ENCODE results near the gene NEB.
"Not testable (repeated sequence)": the region's sequence is repeated elsewhere in the genome, so short reads cannot be mapped to it uniquely, and the experiment has no call there.

The NEB gene

GRCh38 chr2:151757861-151758260 is 23.6 kb upstream of the NEB start:
- DNase-seq: no peak

DNA sequence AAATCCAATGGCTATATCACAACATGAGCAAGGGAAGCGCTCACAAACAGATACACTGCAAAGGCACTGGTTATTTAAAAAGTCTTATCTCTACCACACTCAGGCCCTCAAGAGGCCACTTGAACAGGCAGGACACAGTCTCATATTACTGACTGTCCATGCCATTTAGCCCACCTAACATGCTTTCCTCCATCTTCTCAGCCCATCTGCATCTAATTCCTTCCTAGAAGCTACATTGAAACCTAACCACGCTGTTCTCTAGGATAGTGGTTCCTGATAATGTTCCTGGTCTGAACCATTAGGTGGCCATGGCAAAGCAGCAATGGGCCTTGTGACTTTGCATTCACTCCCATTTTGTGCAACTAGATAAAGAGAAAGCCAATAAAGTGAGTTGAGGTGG is 22.5 kb upstream of the NEB start:
- DNase-seq: no peak

DNA sequence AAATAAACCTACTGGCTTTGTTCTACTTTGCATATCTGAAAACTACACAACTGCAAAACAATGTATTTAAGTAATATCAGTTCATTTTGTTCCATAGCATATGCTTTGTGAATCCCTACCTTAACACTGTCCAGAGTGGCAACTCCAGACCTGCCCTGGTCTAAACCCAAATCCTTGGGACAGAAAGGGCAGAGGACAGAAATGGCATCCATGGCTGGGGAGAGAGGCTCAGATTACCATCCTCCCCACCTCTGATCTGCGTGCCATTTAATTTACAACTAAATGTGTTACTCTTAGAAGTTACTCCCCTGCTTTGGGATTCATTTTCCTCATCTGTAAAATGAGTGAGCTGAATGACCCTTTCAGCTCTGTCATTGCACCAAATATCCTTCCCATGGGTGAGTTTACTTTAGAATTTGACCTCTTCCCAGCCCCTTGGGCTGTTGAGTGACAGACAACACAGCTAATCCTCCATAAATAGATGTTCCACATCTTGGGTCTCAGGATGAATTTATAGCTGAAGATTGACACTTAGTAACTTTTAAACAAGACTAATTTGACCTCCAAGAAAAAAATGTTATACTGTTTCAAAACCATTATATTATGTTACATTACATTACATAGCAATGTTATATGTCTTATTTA is 20.1 kb upstream of the NEB start:
- no peak for DNase-seq

- DNase-seq: no peak
These were observed 19.3 kb upstream of the NEB start for GRCh38 chr2:151753540-151753939.

DNA sequence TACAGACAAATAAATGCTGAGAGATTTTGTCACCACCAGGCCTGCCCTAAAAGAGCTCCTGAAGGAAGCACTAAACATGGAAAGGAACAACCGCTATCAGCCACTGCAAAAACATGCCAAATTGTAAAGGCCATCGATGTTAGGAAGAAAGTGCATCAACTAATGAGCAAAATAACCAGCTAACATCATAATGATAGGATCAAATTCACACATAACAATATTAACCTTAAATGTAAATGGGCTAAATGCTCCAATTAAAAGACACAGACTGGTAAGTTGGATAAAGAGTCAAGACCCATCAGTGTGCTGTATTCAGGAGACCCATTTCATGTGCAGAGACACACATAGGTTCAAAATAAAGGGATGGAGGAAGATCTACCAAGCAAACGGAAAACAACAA is 11.0 kb upstream of the NEB start:
- DNase-seq: not testable (repeated sequence)

GRCh38 chr2:151730262-151730975 is 3.9 kb downstream of the NEB start:
- no peak for DNase-seq

- DNase-seq: no peak
These were observed 4.4 kb downstream of the NEB start for GRCh38 chr2:151729837-151730236.

- DNase-seq: no peak
These were observed 4.9 kb downstream of the NEB start for GRCh38 chr2:151729415-151729811.

- DNase-seq: no peak
These were observed 5.4 kb downstream of the NEB start for GRCh38 chr2:151728804-151729414.

DNA sequence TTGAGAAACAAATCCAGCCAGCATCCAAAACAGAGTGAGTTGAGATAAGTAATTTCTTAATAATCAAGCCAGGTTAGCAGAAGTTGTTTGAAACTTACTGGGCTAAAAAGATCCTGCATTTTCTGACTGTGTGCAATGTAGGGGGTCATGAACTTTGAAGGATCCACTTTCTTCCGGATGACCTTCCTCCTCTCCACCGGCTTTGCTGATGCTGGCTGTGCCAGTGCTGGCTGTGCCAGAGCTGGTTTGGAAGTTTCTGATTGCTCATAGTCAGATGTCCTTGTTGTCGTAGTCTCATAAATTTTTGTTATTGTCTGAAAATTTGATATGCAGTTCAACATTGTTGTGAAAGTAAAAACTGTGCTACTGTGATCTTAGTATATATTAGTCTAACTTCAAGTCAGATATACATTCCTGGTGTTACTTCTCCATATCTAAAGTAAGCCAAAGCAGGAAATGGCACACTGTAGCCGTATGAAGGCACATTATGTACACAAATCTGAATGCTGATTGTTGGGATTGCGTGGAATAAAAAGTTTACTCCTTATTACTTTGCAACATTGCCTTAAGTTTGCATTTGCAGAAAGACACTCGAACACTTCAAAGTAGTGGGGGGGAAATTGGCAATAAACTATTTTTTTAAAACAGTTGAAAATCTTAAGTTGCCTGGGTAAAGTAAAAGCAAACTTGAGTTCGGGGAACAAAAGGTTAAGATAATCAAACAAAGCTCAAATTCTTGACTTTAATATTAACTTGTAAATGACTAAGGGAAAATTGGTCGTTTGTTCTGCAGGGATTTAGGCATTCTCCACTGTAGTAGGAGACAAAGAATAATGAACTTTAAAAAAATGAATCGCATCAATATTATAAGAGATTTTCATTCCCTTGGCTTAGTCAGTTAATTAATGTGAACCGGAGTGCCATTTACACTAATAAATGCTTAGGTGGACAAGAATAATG is 6.4 kb downstream of the NEB start:
- no peak for DNase-seq

GRCh38 chr2:151721161-151721560 is 13.1 kb downstream of the NEB start:
- DNase-seq: no peak

DNA sequence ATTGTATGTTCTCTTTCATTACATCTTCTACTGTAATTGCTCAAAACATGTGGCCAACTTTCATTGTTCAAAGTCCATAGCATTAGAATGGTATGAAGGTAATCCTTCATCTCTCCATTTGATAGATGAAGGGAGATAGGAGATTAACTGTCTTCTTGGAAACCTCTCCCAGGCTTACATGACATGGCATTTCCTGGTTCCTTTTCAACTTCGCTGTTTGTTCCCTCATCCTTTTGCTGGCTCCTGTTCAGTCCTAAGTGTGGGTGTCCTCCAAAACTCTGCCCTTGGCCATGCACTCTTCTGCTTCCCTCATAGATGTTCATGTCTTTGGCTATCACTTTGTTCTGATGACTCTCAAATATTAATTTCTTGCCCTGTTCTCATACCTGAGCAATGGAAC is 13.8 kb downstream of the NEB start:
- no peak for DNase-seq

DNA sequence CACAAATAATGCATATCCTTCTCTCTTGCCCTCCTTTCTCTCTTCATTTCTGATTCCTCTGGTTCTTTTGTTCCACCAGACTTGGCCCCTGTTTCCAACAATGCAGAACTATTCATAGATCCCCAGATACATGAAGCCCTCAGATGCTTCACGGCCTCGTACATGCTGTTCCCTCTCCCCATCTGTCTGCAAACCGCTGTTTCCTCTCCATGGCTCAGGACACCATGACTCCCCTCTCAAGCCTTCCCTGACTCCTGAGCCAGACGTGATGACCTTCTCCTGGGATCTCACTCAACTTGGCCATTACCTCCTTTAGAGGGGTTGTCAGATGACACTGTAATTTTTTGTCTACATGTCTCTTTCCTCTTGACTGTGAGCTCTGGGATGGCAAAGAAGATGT is 15.5 kb downstream of the NEB start:
- no peak for DNase-seq

- DNase-seq: no peak
These were observed 16.0 kb downstream of the NEB start for GRCh38 chr2:151718247-151718646.

GRCh38 chr2:151716721-151717120 is 17.6 kb downstream of the NEB start:
- DNase-seq: no peak

DNA sequence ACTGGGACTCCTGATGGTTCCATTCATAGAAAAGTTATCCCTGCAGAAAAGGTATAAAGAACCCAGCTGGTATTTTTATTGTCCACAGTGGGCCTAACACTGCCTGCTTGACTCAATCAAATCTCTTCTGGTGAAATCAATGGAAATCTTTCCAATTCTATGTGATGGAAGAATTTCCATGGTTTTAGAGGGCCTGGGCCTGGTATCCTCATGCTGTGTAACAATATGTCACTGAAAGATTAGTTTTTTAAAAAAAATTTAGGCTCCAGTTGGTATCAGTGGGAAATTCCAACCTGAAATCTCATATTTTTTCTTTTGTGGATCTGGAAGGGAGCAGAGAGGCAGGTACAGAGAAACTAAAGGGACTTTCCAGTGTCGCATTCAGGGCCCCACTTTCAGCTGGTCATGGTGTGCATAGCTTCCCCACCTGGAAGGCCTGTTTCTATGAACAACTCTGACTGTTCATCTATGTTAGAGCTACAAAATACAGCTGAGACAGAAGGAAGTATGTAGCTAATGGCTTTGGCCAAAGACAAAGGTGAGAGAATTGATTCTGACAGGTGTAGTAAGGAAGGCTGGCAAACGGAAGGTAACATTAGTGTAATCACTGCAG is 20.9 kb downstream of the NEB start:
- no peak for DNase-seq

GRCh38 chr2:151711025-151711424 is 23.3 kb downstream of the NEB start:
- no peak for DNase-seq

DNA sequence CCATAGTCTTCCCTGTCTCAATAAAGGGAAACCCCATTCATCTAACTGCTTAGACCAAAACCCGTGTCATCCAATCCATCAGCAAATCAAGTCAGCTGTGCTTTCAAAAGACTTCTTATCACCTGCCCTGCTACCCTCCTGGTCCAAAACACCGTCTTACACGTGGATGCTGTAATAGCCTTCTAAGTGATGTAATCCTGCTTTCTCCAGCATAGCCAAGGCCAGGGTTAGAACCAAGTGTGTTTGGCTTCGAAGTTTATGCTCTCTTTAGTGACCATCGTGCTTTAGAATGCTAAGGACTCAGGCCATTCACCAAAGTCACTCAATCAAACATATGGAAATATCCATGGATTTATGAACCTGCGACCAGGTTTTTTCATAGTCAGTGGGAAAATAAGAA is 25.5 kb downstream of the NEB start:
- DNase-seq: no peak

- no peak for DNase-seq
These were observed 26.4 kb downstream of the NEB start for GRCh38 chr2:151707857-151708256.

DNA sequence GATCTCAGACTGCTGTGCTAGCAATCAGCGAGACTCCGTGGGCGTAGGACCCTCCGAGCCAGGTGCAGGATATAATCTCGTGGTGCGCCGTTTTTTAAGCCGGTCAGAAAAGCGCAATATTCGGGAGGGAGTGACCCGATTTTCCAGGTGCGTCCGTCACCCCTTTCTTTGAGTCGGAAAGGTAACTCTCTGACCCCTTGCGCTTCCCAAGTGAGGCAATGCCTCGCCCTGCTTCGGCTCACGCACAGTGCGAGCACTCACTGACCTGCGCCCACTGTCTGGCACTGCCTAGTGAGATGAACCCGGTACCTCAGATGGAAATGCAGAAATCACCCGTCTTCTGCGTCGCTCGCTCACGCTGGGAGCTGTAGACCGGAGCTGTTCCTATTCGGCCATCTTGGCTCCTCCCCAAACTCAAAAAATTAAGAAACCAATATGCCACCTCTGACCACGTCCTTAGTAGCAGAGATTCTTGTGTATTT is 29.8 kb downstream of the NEB start:
- not testable (repeated sequence) for DNase-seq

DNA sequence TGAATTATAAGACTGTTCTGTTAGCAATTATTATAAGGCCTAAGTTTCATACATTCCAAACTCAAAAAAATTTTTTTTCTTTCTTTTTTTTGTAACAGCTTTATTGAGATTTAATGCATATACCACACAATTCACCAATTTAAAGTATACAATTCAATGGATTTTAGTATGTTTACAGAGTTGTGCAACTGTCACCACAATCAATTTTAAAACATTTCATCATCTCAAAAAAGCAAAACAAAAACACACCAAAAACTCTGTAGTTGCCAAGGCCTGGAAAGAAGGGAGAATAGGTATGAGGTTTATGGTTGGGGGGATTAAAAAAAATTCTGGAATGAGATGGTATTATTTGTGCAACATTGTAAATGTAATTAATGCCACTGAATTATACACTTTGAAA is 36.1 kb downstream of the NEB start:
- not testable (repeated sequence) for DNase-seq

GRCh38 chr2:151695778-151696177 is 38.5 kb downstream of the NEB start:
- DNase-seq: no peak

- no peak for DNase-seq
These were observed 42.6 kb downstream of the NEB start for GRCh38 chr2:151691631-151692030.

All from CD4-positive, alpha-beta T cell treated with Interleukin-21 for 1 hour (primary cell).